ENCODE data around the gene ADCY5.

GRCh38 chr3:123424321-123424998 is 24.4 kb downstream of the ADCY5 start:
- TF ChIP-seq CTCF (IDR thresholded peaks at IDR 0.05), result no peak
- TF ChIP-seq POLR2A (IDR thresholded peaks at IDR 0.05), result no peak

All from lower leg skin (tissue), 3 donors.